AG09319 (cell line): ENCODE results near the gene CAPSL.

Experiments used
- DNase-seq: peaks from one replicate; pipeline ENCODE4 v3.0.0-alpha.2; 2010; ENCODE audit warnings: low read depth; ENCODE audit errors: extremely low read depth
- CTCF ChIP-seq: IDR thresholded peaks from 2 replicates; pipeline ENCODE4 v1.5.1; 2011; ENCODE audit warnings: low read depth, mild to moderate bottlenecking, inconsistent platforms, low read length, moderate library complexity

Gene CAPSL

GRCh38 chr5:35884191-35884769 lies 54.1 kb downstream of the CAPSL start:
- TF ChIP-seq CTCF = no peak
- no peak for DNase-seq

- no peak for TF ChIP-seq CTCF
- no peak for DNase-seq
Observed at GRCh38 chr5:35881758-35882157, 56.7 kb downstream of the CAPSL start.

GRCh38 chr5:35880156-35880555 lies 58.3 kb downstream of the CAPSL start:
- TF ChIP-seq CTCF = no peak
- no peak for DNase-seq

GRCh38 chr5:35879649-35880048 lies 58.8 kb downstream of the CAPSL start:
- no peak for DNase-seq
- no peak for TF ChIP-seq CTCF

- TF ChIP-seq CTCF = no peak
- DNase-seq = no peak
Observed at GRCh38 chr5:35879096-35879495, 59.3 kb downstream of the CAPSL start.

- no peak for DNase-seq
- TF ChIP-seq CTCF = no peak
Observed at GRCh38 chr5:35878079-35878478, 60.3 kb downstream of the CAPSL start.

- no peak for DNase-seq
- no peak for TF ChIP-seq CTCF
Observed at GRCh38 chr5:35877655-35878054, 60.8 kb downstream of the CAPSL start.
